ENCODE measurements around the gene ZNF598.

DNA sequence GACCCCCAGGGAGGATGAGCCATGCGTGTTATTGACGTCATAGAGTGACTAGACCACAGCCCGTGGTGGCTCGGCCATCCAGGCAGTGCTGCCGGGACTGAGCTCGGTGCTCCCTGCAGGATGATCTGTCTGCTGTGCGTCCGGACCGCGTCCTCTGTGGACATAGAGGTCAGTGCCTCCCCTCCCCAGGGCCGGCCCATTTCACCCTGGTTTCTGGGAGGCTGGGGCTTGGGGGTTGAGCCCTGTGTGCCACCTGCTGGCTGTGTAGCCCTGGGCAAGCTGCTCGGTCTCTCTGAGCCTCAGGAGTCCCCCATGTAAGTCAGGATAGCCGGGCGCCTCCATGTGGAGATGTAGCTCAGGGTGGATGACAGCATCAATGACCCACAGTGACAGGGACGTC is 46.5 kb upstream of the ZNF598 start:
- TF ChIP-seq, protein P1, sequence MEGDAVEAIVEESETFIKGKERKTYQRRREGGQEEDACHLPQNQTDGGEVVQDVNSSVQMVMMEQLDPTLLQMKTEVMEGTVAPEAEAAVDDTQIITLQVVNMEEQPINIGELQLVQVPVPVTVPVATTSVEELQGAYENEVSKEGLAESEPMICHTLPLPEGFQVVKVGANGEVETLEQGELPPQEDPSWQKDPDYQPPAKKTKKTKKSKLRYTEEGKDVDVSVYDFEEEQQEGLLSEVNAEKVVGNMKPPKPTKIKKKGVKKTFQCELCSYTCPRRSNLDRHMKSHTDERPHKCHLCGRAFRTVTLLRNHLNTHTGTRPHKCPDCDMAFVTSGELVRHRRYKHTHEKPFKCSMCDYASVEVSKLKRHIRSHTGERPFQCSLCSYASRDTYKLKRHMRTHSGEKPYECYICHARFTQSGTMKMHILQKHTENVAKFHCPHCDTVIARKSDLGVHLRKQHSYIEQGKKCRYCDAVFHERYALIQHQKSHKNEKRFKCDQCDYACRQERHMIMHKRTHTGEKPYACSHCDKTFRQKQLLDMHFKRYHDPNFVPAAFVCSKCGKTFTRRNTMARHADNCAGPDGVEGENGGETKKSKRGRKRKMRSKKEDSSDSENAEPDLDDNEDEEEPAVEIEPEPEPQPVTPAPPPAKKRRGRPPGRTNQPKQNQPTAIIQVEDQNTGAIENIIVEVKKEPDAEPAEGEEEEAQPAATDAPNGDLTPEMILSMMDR (conservative IDR thresholded peaks at IDR 0.05; ENCODE audit: low read depth, low read length): no peak
- TF ChIP-seq EZH2 (IDR thresholded peaks at IDR 0.05; ENCODE audit: borderline replicate concordance, low read depth, low read length, poor library complexity, severe bottlenecking): no peak
